Gastroesophageal sphincter (tissue), 4 donors: ENCODE measurements around the gene HOXA5. TPM values are rescaled to one million over a fixed set of nuclear protein-coding genes. Genes with fewer than 3 reads are reported as not detected.

Experiments
- ATAC-seq: fragments of 150-250 bp; one replicate; pipeline ENCODE4 v1.9.1; 2016; ENCODE audit warnings: mild to moderate bottlenecking, moderate library complexity
- H3K27ac ChIP-seq, 4 donors: fragments of 200-600 bp; sonication (generic) in 3 of 4; 1 replicate in 3 of 4; 2 replicates in 1 of 4; pipeline ENCODE4 v1.5.1; 2016 to 2019
- H3K27me3 ChIP-seq: fragments of 200-600 bp; sonication (generic); one replicate; pipeline ENCODE4 v1.5.1; 2019
- H3K36me3 ChIP-seq, 2 donors: fragments of 200-600 bp; sonication (generic); one replicate each; pipeline ENCODE4 v1.5.1; 2019; ENCODE audit warnings: control low read depth in 1 of 2
- H3K4me1 ChIP-seq, 3 donors: fragments of 200-600 bp; sonication (generic); 1 replicate in 2 of 3; 2 replicates in 1 of 3; pipeline ENCODE4 v1.5.1; 2016 to 2019; ENCODE audit warnings: control low read depth in 2 of 3
- H3K4me3 ChIP-seq, 2 donors: fragments of 200-600 bp; sonication (generic); one replicate each; pipeline ENCODE4 v1.5.1; 2019; ENCODE audit warnings: mild to moderate bottlenecking in 1 of 2, moderate library complexity in 1 of 2
- H3K9me3 ChIP-seq, 3 donors: fragments of 200-600 bp; sonication (generic); one replicate each; pipeline ENCODE4 v1.5.1; 2017 to 2019; ENCODE audit warnings: control low read depth in 2 of 3
- CTCF ChIP-seq, 4 experiments: fragments of 200-600 bp in 2 of 4; fragments of 450-650 bp in 2 of 4; sonication (generic) in 1 of 4; IDR thresholded peaks; one replicate each; pipeline ENCODE4 v1.5.1; 2017 to 2019; ENCODE audit warnings: antibody characterized with exemption in 4 of 4, mild to moderate bottlenecking in 2 of 4, moderate library complexity in 2 of 4
- EP300 ChIP-seq: sonication (generic); formaldehyde crosslinking; IDR thresholded peaks from one replicate; pipeline ENCODE4 v1.6.1; 2017; ENCODE audit warnings: antibody characterized with exemption, mild to moderate bottlenecking
- POLR2A ChIP-seq, 2 donors: fragments of 450-650 bp; IDR thresholded peaks; one replicate each; pipeline ENCODE4 v1.6.1; 2017; ENCODE audit warnings: antibody characterized with exemption in 2 of 2, mild to moderate bottlenecking in 2 of 2, moderate library complexity in 1 of 2
- POLR2AphosphoS5 ChIP-seq: sonication (generic); formaldehyde crosslinking; IDR thresholded peaks from one replicate; pipeline ENCODE4 v1.6.1; 2017; ENCODE audit warnings: antibody characterized with exemption
- WGBS, 2 donors: methylation state at CpG; one replicate each; pipeline ENCODE4 v1.1.5; 2018; ENCODE audit warnings: low coverage in 1 of 2; 5-methylcytosine and 5-hydroxymethylcytosine counted together
- total RNA-seq, 4 donors: library from RNA; depleted of rRNA; stranded (reverse); fragments of >200 nt; gene quantifications; one replicate each; pipeline ENCODE4 v1.1.0, GENCODE V29; 2016

Gene HOXA5
- total RNA-seq, 4 donors from 2014 or later = 11.0 to 34.6 (median 29.3) TPM

GRCh38 chr7:27141923-27142579 is 1.4 kb downstream of the HOXA5 start:
- no peaks in the 10 kb centered on the region for H3K9me3 ChIP-seq
- peaks cover 7% of the 10 kb centered on the region for H3K27me3 ChIP-seq
- ATAC-seq = no peak
- no peaks in the 10 kb centered on the region for H3K36me3 ChIP-seq
- TF ChIP-seq CTCF (IDR thresholded peaks at IDR 0.05) = peak in 3 of 4 experiments; percentile 44 to 51 (median 51)
- TF ChIP-seq POLR2A (IDR thresholded peaks at IDR 0.05) = peak in 1 of 2 donors; percentile 20
- TF ChIP-seq EP300 = no peak
- peak; percentile 10 for TF ChIP-seq POLR2AphosphoS5
- H3K27ac ChIP-seq = peak overlapping the region; percentile 90 to 100 (median 98)
- peak overlapping the region; percentile 94 to 98 for H3K4me3 ChIP-seq
- 13 to 14% methylated on average over 2 to 22 of the region's 30 CpGs for WGBS, 2 donors
- peaks cover under 1 to 52% (median under 1%) of the 10 kb centered on the region in 3 donors for H3K4me1 ChIP-seq

DNA sequence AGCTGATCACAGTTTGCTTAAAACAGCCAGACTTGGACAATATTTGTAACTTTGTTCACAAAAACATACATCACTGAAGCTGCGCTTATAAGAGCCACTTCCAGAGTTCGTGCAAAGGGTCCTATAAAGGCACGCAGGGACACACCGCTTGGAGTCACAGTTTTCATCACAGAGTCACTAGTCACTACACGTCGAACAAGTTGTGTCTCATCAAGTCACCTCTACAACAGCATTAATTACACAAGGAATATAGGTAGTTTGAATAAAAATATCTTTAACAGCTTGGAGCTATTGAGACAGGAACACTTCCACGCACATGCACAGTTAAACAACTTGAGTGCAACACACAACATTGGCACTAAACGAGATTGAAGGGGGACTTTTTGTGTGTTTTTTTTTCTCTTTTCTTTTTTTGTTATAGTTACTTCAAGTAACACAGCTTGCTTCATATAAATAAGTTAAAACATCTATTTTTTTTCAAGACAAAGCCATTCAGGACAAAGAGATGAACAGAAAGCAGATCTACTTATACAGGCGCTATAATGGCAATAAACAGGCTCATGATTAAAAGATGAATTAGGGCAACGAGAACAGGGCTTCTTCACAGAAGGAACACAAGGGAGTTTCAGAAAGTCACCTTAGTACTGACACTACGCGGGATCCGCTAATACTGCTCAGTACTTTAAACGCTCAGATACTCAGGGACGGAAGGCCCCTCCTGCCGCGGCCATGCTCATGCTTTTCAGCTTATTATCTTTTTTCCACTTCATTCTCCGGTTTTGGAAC is 2.2 kb downstream of the HOXA5 start:
- WGBS, 2 donors = 33 to 41% methylated on average over 18 of the region's 18 CpGs
- no peak for ATAC-seq
- H3K27ac ChIP-seq = peak overlapping the region; percentile 90 to 100 (median 98)
- TF ChIP-seq CTCF (IDR thresholded peaks at IDR 0.05) = no peak
- no peak for TF ChIP-seq EP300
- no peak for TF ChIP-seq POLR2AphosphoS5
- peak overlapping the region; percentile 94 to 98 for H3K4me3 ChIP-seq
- H3K27me3 ChIP-seq = peaks cover 6% of the 10 kb centered on the region
- H3K36me3 ChIP-seq = no peaks in the 10 kb centered on the region
- peaks cover 5 to 59% (median 6%) of the 10 kb centered on the region in 3 donors for H3K4me1 ChIP-seq
- no peaks in the 10 kb centered on the region for H3K9me3 ChIP-seq

- Histone ChIP-seq H3K4me3 (peak overlapping the region; percentile 31 to 94), H3K9me3 (no peaks in the 10 kb centered on the region), H3K4me1 (peaks cover 5 to 70% (median 8%) of the 10 kb centered on the region in 3 donors), H3K27me3 (peaks cover 6% of the 10 kb centered on the region), H3K27ac (peak overlapping the region; percentile 90 to 100 (median 98)), H3K36me3 (no peaks in the 10 kb centered on the region)
- no peak for TF ChIP-seq EP300
- no peak for TF ChIP-seq POLR2AphosphoS5
- TF ChIP-seq CTCF (IDR thresholded peaks at IDR 0.05) = no peak
- no peak for TF ChIP-seq POLR2A (IDR thresholded peaks at IDR 0.05)
- 21 to 23% methylated on average over 13 to 14 of the region's 15 CpGs for WGBS, 2 donors
- ATAC-seq = no peak
Observed at GRCh38 chr7:27140126-27140857, 3.2 kb downstream of the HOXA5 start.

- no peak for TF ChIP-seq CTCF (IDR thresholded peaks at IDR 0.05)
- no peak for TF ChIP-seq EP300
- TF ChIP-seq POLR2A (IDR thresholded peaks at IDR 0.05) = peak in 1 of 2 donors; percentile 14
- H3K27ac ChIP-seq = peak overlapping the region; percentile 90 to 100 (median 98)
- H3K4me3 ChIP-seq = peak overlapping the region; percentile 31 to 94
- no peak for ATAC-seq
- H3K36me3 ChIP-seq = no peaks in the 10 kb centered on the region
- no peaks in the 10 kb centered on the region for H3K9me3 ChIP-seq
- 19 to 35% methylated on average over 3 to 8 of the region's 53 CpGs for WGBS, 2 donors
- no peaks in the 10 kb centered on the region for H3K27me3 ChIP-seq
- H3K4me1 ChIP-seq = peaks cover 12 to 74% (median 12%) of the 10 kb centered on the region in 3 donors
Observed at GRCh38 chr7:27139334-27140125, 4.0 kb downstream of the HOXA5 start.
